Measurements from ENCODE around the gene GLS. TPM values are rescaled to one million over a fixed set of nuclear protein-coding genes. Genes with fewer than 3 reads are reported as not detected.

Gene GLS
- total and polyA plus RNA-seq, 9 of the 15 experiments (the other 6 are each of a cell fraction or from before 2014, with no cell fraction given), result 13.7 to 77.5 (median 48.2) TPM

DNA sequence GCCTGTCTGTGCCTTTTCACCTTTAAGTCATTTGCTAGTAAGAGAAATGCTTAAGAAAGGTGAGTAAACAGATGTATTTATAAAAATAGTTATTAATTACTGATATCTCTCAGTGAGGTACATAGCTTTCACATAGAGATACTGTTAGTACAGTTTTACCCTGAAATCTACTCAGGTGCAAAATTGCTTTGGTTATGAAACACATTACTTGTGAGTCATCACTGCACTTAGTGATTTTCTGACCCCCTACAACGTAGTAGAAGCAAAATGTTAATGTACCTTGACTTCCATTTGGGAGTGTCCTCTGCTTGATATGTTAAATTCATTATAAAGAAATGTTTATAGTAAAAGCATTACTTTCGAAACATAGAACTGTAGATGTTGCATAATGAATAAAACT is 6.5 kb downstream of the GLS start:
- ATAC-seq (peak; percentile 9; the same call in 1 of the 3 replicates), FAIRE-seq (no peak), DNase-seq (ENCODE audit: extremely low read depth in 1 of 4, low spot score in 3 of 4) (no peak)
- no peaks in the 10 kb centered on the region for H3K9me1 ChIP-seq (ENCODE audit: control insufficient read depth, insufficient read depth, low read length)
- H3K27me3 ChIP-seq (ENCODE audit: control insufficient read depth in 2 of 2, insufficient read depth in 2 of 2, low read length in 2 of 2), result no peaks in the 10 kb centered on the region
- H3K27ac ChIP-seq (ENCODE audit: extremely low read depth, low read depth, low read length), result no peak overlapping the region
- POLR2A ChIA-PET, result no interaction called here
- no peak overlapping the region for H2AFZ ChIP-seq (ENCODE audit: low read depth, low read length)
- H3K4me1 ChIP-seq (replicated peaks in 1 of 2; ENCODE audit: control insufficient read depth in 2 of 2, insufficient read depth in 2 of 2, low read length in 2 of 2), result peaks cover 0 to 4% of the 10 kb centered on the region in 2 experiments; a peak in 3 of 5 replicates
- H4K20me1 ChIP-seq (replicated peaks; ENCODE audit: control insufficient read depth, insufficient read depth, low read length), result no peaks in the 10 kb centered on the region
- no peak overlapping the region for H3K4me2 ChIP-seq (ENCODE audit: insufficient read depth, low read length)
- no peak overlapping the region for H3K4me3 ChIP-seq
- 63% methylated on average over 2 of the region's 2 CpGs for WGBS (ENCODE audit: insufficient coverage, low coverage, missing lambda C conversion rate)
- intact Hi-C loops (cut with micrococcal nuclease) (no loop called here), in situ Hi-C loops (cut with MboI) (no loop called here)
- TF ChIP-seq, protein P1, sequence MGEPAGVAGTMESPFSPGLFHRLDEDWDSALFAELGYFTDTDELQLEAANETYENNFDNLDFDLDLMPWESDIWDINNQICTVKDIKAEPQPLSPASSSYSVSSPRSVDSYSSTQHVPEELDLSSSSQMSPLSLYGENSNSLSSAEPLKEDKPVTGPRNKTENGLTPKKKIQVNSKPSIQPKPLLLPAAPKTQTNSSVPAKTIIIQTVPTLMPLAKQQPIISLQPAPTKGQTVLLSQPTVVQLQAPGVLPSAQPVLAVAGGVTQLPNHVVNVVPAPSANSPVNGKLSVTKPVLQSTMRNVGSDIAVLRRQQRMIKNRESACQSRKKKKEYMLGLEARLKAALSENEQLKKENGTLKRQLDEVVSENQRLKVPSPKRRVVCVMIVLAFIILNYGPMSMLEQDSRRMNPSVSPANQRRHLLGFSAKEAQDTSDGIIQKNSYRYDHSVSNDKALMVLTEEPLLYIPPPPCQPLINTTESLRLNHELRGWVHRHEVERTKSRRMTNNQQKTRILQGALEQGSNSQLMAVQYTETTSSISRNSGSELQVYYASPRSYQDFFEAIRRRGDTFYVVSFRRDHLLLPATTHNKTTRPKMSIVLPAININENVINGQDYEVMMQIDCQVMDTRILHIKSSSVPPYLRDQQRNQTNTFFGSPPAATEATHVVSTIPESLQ (CRISPR knock-in tag; IDR thresholded peaks at IDR 0.05), result no peak
- peak; percentile 19; the same call in 1 of the 2 replicates for TF ChIP-seq JUND (IDR thresholded peaks at IDR 0.05; ENCODE audit: borderline replicate concordance, low read depth, low read length)
- TF ChIP-seq JUND (tag; IDR thresholded peaks at IDR 0.05; ENCODE audit: borderline replicate concordance, low read depth, low read length), result no peak
- TF ChIP-seq, protein P2, sequence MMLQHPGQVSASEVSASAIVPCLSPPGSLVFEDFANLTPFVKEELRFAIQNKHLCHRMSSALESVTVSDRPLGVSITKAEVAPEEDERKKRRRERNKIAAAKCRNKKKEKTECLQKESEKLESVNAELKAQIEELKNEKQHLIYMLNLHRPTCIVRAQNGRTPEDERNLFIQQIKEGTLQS (IDR thresholded peaks at IDR 0.05), result peak; percentile 62
- TF ChIP-seq, protein P2 (CRISPR knock-in tag; conservative IDR thresholded peaks at IDR 0.05), result no peak
- H3K9ac ChIP-seq (ENCODE audit: insufficient read depth in 1 of 2, low read depth in 2 of 2, low read length in 2 of 2), result no peak overlapping the region
- CTCF ChIA-PET (ENCODE audit: low intra/inter-chr PET ratio), result no interaction called here
- peaks cover 49% of the 10 kb centered on the region; the same call in 2 of the 3 replicates for H3K36me3 ChIP-seq (ENCODE audit: control insufficient read depth, insufficient read depth, low read length)
- H3K79me2 ChIP-seq (ENCODE audit: control insufficient read depth, insufficient read depth, low read length), result peaks cover 99% of the 10 kb centered on the region
- BruUV-seq (replicated peaks), result no TSS peak
- H3K9me3 ChIP-seq (replicated peaks; ENCODE audit: control insufficient read depth, insufficient read depth, low read depth, low read length), result no peaks in the 10 kb centered on the region

All from K562 (cell line).